ENCODE results near the gene ERBB4.

- no peak for TF ChIP-seq POLR2A (IDR thresholded peaks at IDR 0.05)
- TF ChIP-seq, protein P1, sequence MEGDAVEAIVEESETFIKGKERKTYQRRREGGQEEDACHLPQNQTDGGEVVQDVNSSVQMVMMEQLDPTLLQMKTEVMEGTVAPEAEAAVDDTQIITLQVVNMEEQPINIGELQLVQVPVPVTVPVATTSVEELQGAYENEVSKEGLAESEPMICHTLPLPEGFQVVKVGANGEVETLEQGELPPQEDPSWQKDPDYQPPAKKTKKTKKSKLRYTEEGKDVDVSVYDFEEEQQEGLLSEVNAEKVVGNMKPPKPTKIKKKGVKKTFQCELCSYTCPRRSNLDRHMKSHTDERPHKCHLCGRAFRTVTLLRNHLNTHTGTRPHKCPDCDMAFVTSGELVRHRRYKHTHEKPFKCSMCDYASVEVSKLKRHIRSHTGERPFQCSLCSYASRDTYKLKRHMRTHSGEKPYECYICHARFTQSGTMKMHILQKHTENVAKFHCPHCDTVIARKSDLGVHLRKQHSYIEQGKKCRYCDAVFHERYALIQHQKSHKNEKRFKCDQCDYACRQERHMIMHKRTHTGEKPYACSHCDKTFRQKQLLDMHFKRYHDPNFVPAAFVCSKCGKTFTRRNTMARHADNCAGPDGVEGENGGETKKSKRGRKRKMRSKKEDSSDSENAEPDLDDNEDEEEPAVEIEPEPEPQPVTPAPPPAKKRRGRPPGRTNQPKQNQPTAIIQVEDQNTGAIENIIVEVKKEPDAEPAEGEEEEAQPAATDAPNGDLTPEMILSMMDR (IDR thresholded peaks at IDR 0.05): no peak
Measured at GRCh38 chr2:212193803-212194202, 344.8 kb downstream of the ERBB4 start.

All from esophagus squamous epithelium (tissue), 4 donors.